Body of pancreas (tissue), 4 donors: ENCODE measurements around the gene SLC38A1. TPM values are rescaled to one million over a fixed set of nuclear protein-coding genes. Genes with fewer than 3 reads are reported as not detected.

ENCODE experiments used
- ATAC-seq: fragments of 150-250 bp; one replicate; pipeline ENCODE4 v1.9.1; 2016
- DNase-seq, 4 donors: peaks; one replicate each; pipeline ENCODE4 v3.0.0-alpha.2; 2019
- H3K27ac ChIP-seq, 4 donors: fragments of 200-600 bp; sonication (generic); 1 replicate in 3 of 4; 2 replicates in 1 of 4; pipeline versions ENCODE4 v1.5.1 to v1.6.1; 2016 to 2019; ENCODE audit warnings: mild to moderate bottlenecking in 1 of 4, mixed read lengths in 1 of 4, moderate library complexity in 1 of 4
- H3K27me3 ChIP-seq, 2 donors: fragments of 200-600 bp; sonication (generic); one replicate each; pipeline ENCODE4 v1.6.0; 2016; ENCODE audit warnings: mild to moderate bottlenecking in 1 of 2
- H3K36me3 ChIP-seq, 2 donors: fragments of 200-600 bp; sonication (generic); replicated peaks in 1 of 2; 2 replicates each; pipeline ENCODE4 v1.5.1; 2016; ENCODE audit warnings: low read depth in 2 of 2; ENCODE audit not compliant: insufficient read depth in 1 of 2
- H3K4me1 ChIP-seq: fragments of 200-600 bp; sonication (generic); one replicate; pipeline ENCODE4 v1.6.0; 2016
- H3K4me3 ChIP-seq, 2 donors: fragments of 200-600 bp; sonication (generic); 1 replicate in 1 of 2; 2 replicates in 1 of 2; pipeline ENCODE4 v1.5.1; 2016 to 2019
- H3K9me3 ChIP-seq, 3 donors: fragments of 200-600 bp; sonication (generic); 1 replicate in 2 of 3; 2 replicates in 1 of 3; pipeline ENCODE4 v1.5.1; 2016
- CTCF ChIP-seq, 7 experiments: fragments of 450-650 bp in 4 of 7; fragments of 200-600 bp in 3 of 7; sonication (generic) in 3 of 7; IDR thresholded peaks; one replicate each; pipeline ENCODE4 v1.5.1; 2016 to 2019; ENCODE audit warnings: antibody characterized with exemption in 7 of 7
- POLR2A ChIP-seq, 3 donors: fragments of 450-650 bp; IDR thresholded peaks; one replicate each; pipeline ENCODE4 v1.6.1; 2016; ENCODE audit warnings: antibody characterized with exemption in 3 of 3, mild to moderate bottlenecking in 2 of 3
- WGBS, 2 donors: methylation state at CpG; one replicate each; pipeline ENCODE4 v1.1.5; 2017; 5-methylcytosine and 5-hydroxymethylcytosine counted together
- intact Hi-C: fragments of 100-400 bp; cut with DNase I; formaldehyde crosslinking; loops from one replicate; pipeline ENCODE4 v1.15.1; 2023
- total RNA-seq, 2 donors: library from RNA; depleted of rRNA; stranded (reverse); fragments of >200 nt; gene quantifications; one replicate each; pipeline ENCODE4 v1.1.0, GENCODE V29; 2016

The SLC38A1 gene
- total RNA-seq, 2 donors from 2014 or later, result 18.5 to 38.4 TPM

DNA sequence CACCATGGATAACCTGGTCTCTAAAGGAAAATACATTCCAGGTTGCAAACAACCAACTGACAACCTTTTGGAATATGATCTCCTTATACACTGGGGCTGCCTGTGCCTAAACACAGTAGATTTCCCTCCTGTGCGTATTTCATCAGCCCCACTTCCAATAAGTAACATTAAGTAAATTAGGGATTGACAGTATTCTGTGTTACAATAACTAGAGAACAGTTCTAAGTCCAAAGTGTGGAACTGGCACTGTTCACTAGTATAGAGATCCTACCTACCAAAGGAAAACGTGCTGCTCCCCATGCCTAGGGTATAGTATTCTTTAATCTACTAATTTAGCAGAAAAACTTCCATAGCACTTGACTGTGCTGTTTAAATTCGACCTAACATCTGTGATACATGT, 82.8 kb downstream of the SLC38A1 start:
- 89 to 92% methylated on average over 3 of the region's 3 CpGs for WGBS, 2 donors
- ATAC-seq, result no peak
- intact Hi-C loops, result no loop called here
- H3K27ac ChIP-seq, result no peak overlapping the region
- no peak overlapping the region for H3K4me3 ChIP-seq
- H3K9me3 ChIP-seq, result no peaks in the 10 kb centered on the region
- no peaks in the 10 kb centered on the region for H3K36me3 ChIP-seq
- H3K27me3 ChIP-seq, result no peaks in the 10 kb centered on the region
- TF ChIP-seq POLR2A (IDR thresholded peaks at IDR 0.05) (no peak), CTCF (IDR thresholded peaks at IDR 0.05) (no peak)
- no peak for DNase-seq
- H3K4me1 ChIP-seq, result peaks cover 15% of the 10 kb centered on the region

DNA sequence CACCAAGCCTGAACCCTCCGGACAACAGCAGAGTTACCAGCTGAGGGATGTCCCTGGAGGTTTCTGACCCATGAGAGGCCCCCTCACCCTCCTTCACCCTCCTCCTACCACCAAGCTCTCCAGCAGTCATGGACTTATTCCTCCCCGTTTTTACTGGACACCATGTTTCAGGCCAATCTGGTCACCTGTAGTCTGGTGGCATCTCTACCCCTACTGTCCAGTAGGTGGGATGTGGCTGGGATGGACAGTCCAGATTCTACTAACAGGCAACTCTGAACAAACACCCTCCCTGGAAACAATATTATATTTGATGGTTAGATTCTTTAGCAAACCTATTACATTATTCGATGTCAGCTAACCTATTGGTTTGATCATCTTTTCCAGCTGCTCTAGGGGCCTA, 83.2 kb downstream of the SLC38A1 start:
- H3K9me3 ChIP-seq, result no peaks in the 10 kb centered on the region
- TF ChIP-seq CTCF (IDR thresholded peaks at IDR 0.05) (no peak), POLR2A (IDR thresholded peaks at IDR 0.05) (no peak)
- no peak overlapping the region for H3K4me3 ChIP-seq
- WGBS, 2 donors, result 96% methylated on average over 3 of the region's 3 CpGs
- DNase-seq (no peak), ATAC-seq (no peak)
- H3K4me1 ChIP-seq, result peaks cover 15% of the 10 kb centered on the region
- no peak overlapping the region for H3K27ac ChIP-seq
- no peaks in the 10 kb centered on the region for H3K27me3 ChIP-seq
- H3K36me3 ChIP-seq, result no peaks in the 10 kb centered on the region
- intact Hi-C loops, result no loop called here

GRCh38 chr12:46184798-46185595, 83.8 kb downstream of the SLC38A1 start:
- Histone ChIP-seq H3K4me3 (no peak overlapping the region), H3K4me1 (peaks cover 15% of the 10 kb centered on the region), H3K9me3 (no peaks in the 10 kb centered on the region), H3K36me3 (no peaks in the 10 kb centered on the region), H3K27ac (no peak overlapping the region), H3K27me3 (no peaks in the 10 kb centered on the region)
- ATAC-seq, result no peak
- 93 to 99% methylated on average over 13 of the region's 13 CpGs for WGBS, 2 donors
- TF ChIP-seq CTCF (IDR thresholded peaks at IDR 0.05) (no peak), POLR2A (IDR thresholded peaks at IDR 0.05) (no peak)
- intact Hi-C loops, result no loop called here
- DNase-seq, result no peak

- intact Hi-C loops, result no loop called here
- Histone ChIP-seq H3K9me3 (no peaks in the 10 kb centered on the region), H3K27me3 (no peaks in the 10 kb centered on the region), H3K27ac (no peak overlapping the region), H3K36me3 (no peaks in the 10 kb centered on the region), H3K4me1 (peaks cover 11% of the 10 kb centered on the region), H3K4me3 (no peak overlapping the region)
- 23 to 28% methylated on average over 2 of the region's 2 CpGs for WGBS, 2 donors
- ATAC-seq, result no peak
- DNase-seq, result no peak
- TF ChIP-seq CTCF (IDR thresholded peaks at IDR 0.05) (no peak), POLR2A (IDR thresholded peaks at IDR 0.05) (no peak)
These were observed 85.7 kb downstream of the SLC38A1 start for GRCh38 chr12:46183112-46183511.

DNA sequence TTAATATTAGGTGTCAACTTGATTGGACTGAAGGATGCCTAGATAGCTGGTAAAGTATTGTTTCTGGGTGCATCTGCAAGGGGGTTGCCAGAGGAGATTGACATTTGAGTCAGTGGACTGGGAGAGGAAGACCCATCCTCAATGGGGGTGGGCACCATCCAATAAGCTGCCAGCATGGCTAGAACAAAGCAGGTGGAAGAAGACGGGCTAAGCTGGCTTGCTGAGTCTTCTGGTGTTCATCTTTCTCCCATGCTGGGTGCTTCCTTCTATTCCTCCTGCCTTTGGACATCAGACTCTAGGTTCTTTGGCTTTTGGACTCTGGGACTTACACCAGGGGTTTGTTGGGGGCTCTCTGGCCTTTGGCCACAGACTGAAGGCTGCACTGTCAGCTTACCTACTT, 87.4 kb downstream of the SLC38A1 start:
- Histone ChIP-seq H3K27me3 (no peaks in the 10 kb centered on the region), H3K4me1 (no peaks in the 10 kb centered on the region), H3K9me3 (no peaks in the 10 kb centered on the region), H3K4me3 (no peak overlapping the region), H3K36me3 (no peaks in the 10 kb centered on the region), H3K27ac (no peak overlapping the region)
- DNase-seq (no peak), ATAC-seq (no peak)
- WGBS, 2 donors, result 90 to 95% methylated on average over 1 of the region's 1 CpG
- no peak for TF ChIP-seq POLR2A (IDR thresholded peaks at IDR 0.05)
- TF ChIP-seq CTCF (IDR thresholded peaks at IDR 0.05), result no peak
- intact Hi-C loops, result no loop called here
